GM23248 (cell line): ENCODE data around the gene TRIM2.

ENCODE experiments used
- EZH2 ChIP-seq: fragments of 200-600 bp; sonication (generic); IDR thresholded peaks from 2 replicates; pipeline ENCODE4 v1.6.1; 2018; ENCODE audit warnings: antibody characterized with exemption, mild to moderate bottlenecking; ENCODE audit not compliant: insufficient read depth, poor library complexity, severe bottlenecking
- EZH2phosphoT487 ChIP-seq: fragments of 200-600 bp; sonication (generic); IDR thresholded peaks from 2 replicates; pipeline ENCODE4 v1.6.1; 2018; ENCODE audit warnings: antibody characterized with exemption, moderate library complexity, mild to moderate bottlenecking, low read depth; ENCODE audit not compliant: insufficient read depth

DNA sequence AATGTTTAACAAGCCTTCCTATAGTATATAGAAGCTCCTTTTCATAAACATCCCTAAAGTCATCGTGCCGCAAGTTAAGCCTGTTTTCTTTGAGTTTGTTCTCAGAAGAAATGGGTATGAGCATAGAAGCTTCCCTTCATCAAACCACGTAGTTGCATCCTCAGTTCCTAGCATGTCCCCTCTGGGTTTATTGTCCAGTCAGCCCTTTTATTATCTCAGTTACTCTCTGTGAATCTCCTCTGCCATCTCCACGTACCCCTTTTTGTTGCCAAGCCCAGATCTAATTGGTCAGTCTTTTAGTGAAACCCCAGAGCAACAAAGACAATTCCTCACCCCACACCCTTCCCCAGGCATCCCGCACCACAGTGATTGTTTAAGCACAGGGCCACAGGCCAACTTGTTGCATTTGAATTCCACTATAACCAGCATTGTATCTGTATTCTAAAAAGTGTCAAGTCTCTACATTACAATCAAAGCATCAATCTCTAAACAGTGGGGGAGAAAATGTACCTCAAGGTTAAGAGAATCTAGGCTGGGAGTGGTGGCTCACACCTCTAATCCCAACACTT, 12.4 kb upstream of the TRIM2 start:
- TF ChIP-seq EZH2: no peak
- TF ChIP-seq EZH2phosphoT487: no peak
